Endothelial cell of umbilical vein (primary cell): ENCODE results near the gene CDC23.

ENCODE experiments used
- CTCF ChIP-seq, 2 donors: IDR thresholded peaks; 1 replicate in 1 of 2; 2 replicates in 1 of 2; pipeline ENCODE4 v1.5.1; 2011; ENCODE audit warnings: low read length in 2 of 2, mild to moderate bottlenecking in 2 of 2, moderate library complexity in 2 of 2, control low read depth in 1 of 2, inconsistent platforms in 1 of 2, low read depth in 1 of 2; ENCODE audit not compliant: insufficient read depth in 1 of 2; ENCODE audit errors: extremely low read depth in 1 of 2
- EZH2 ChIP-seq: IDR thresholded peaks from 2 replicates; pipeline ENCODE4 v1.6.1; 2012; ENCODE audit warnings: borderline replicate concordance, low read depth, mild to moderate bottlenecking, moderate library complexity, low read length, inconsistent platforms; ENCODE audit not compliant: severe bottlenecking
- MAX ChIP-seq: IDR thresholded peaks from 2 replicates; pipeline ENCODE4 v1.6.1; 2011; ENCODE audit not compliant: insufficient read depth, insufficient read length
- POLR2A ChIP-seq: IDR thresholded peaks from 2 replicates; pipeline ENCODE4 v1.6.1; 2012; ENCODE audit warnings: low read depth, mild to moderate bottlenecking, control low read depth, low read length
- POLR2AphosphoS5 ChIP-seq: IDR thresholded peaks from 2 replicates; pipeline ENCODE4 v1.6.1; 2012; ENCODE audit warnings: low read depth, mild to moderate bottlenecking, control low read depth, low read length, moderate library complexity; ENCODE audit not compliant: insufficient read depth

GRCh38 chr5:138141734-138142133 is 71.4 kb downstream of the CDC23 start:
- TF ChIP-seq CTCF (IDR thresholded peaks at IDR 0.05; ENCODE audit: extremely low read depth in 1 of 2, insufficient read depth in 1 of 2, low read depth in 1 of 2, low read length in 2 of 2) (no peak), POLR2A (no peak), POLR2AphosphoS5 (no peak), MAX (no peak), EZH2 (no peak)
